Raji (cell line): ENCODE results near the gene LGR5.

Experiments used
- POLR2A ChIP-seq: IDR thresholded peaks from 2 replicates; pipeline ENCODE4 v1.6.1; 2011; ENCODE audit warnings: low read depth, low read length, control low read depth; ENCODE audit not compliant: insufficient read depth

LGR5 gene

DNA sequence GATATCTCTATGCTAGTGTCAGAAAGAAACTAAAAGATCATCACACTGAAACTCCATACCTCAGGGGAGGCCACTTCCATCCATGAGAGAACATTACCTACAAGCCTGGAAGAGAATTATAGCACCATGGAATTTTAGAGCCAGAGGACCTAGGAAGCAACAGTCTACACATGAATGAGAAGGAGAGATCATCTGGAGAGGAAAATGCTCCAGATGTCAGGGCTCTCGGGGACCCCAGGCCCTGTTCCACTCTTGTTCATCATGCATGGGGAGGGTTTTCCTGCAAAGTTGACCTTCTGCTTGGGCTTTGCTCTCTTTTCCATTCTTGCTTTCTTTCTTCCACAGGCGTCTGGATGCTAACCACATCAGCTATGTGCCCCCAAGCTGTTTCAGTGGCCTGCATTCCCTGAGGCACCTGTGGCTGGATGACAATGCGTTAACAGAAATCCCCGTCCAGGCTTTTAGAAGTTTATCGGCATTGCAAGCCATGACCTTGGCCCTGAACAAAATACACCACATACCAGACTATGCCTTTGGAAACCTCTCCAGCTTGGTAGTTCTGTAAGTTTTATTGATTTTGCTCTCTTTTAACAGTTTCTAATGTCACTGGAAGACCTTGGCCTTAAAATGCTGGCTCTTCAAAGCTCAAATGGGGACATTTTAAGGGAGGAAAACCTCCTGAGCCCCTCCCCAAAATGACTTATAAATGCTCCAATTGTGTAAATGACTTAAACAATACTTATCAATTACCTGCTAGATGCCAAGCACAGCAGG, 113.3 kb downstream of the LGR5 start:
- TF ChIP-seq POLR2A: no peak

DNA sequence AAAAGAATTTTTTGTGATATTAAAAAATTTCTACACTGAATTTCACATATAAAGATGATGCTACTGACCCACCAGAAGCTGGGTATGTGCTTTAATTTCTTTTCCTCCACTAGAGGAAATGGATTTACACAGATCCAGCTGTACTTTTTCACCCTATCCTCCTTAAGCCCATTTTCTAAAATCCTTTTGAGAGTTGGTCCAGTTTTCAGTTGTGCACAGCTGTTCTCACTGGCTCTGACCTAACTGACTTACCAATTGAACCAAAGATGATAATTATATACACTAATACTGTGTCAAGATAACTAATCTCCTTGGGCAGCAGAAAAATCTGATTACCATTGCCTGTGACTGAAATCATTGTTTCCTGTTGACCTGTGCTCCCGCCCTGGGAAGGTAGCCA, 115.6 kb downstream of the LGR5 start:
- no peak for TF ChIP-seq POLR2A

DNA sequence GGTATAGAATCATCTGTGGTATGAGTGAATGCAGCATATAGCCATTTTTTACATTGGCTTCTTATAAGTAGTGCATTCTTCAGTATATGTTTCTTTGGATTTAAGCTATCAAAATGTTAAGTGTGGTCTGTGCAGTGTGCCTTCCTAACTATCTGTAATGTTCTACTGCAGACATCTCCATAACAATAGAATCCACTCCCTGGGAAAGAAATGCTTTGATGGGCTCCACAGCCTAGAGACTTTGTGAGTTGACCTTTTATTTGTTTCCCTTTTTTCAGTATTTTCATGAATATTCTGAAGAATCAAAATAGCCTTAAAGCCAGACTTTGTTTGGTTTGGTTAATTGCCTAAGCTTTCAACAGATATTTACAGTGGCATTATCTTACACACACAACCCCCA, 116.8 kb downstream of the LGR5 start:
- TF ChIP-seq POLR2A: no peak

DNA sequence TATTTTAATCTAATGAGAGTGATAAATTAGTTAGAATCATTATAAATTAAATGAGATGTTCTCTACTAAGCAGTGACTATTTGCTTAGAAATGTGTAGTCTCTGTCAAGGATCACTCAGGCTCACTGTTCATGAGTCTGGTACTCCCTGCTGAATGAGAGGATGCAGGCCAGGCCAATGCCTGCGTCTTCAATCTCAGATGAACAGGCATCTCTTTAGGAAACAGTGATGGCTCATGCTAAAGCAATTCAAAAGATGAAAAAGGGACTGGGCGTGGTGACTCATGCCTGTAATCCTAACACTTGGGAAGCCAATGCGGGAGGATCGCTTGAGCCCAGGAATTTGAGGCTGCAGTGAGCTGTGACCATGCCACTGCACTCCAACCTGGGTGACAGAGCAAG, 117.3 kb downstream of the LGR5 start:
- TF ChIP-seq POLR2A: no peak

GRCh38 chr12:71558445-71558844, 118.8 kb downstream of the LGR5 start:
- no peak for TF ChIP-seq POLR2A

DNA sequence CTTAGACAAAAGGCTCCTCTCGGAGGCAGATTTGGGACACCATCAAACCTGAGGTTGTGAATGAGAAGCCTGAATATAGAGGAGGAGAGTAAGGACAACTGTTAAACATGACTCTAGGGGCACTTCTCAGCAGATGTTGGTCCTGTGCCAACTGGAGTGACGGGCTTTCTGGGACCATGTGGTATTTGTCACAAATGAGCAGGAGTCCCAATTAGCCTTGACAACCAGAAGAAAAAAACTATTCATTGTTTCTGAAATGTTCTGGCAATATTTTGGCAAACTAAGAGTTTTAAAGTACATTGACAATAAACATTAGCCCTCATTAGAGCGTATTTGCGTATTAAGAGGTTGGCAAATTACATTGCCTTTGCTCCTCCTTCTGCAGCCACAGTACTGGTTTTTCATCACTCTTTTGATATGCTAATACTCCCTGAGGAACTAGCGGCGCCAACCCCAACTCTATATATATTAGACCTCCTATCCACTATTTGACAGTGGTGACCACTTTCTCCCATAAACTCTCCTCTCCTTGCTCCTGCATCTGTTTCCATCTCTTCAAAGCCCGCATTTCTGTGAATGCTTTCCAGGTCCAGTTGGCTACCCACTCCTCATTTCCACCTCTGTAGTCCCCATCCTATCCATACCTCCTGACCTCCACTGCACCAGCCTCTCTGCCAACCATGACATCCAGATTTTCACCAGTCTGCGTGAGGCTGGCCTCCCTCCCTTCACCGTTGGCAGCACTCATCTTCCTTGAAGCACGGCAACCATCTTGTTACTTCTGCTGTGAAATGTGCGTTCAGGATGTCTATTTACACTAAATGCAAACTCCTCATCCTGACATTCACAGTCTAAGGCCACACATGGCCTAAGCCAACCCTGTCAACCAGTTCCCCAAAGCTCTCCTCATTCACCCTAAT, 123.3 kb downstream of the LGR5 start:
- no peak for TF ChIP-seq POLR2A

DNA sequence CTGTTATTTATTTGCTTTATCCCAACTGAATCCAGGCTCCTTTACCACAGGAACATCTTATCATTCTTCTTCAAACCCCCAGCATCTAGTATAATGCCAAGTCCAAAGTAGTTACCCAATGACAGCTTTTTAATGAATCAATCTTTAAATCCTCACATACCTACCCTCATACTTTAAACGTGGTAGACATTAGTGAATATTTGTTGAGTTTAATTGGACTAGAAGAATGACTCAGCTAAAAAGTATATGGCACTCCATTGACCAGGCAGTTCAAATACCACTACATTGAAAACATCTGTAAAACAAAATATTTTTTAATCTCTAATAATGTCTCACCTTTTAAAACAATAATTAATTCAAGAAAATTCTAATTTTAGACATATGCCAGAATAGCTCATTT, 125.9 kb downstream of the LGR5 start:
- TF ChIP-seq POLR2A: no peak

- TF ChIP-seq POLR2A: no peak
Measured at GRCh38 chr12:71566655-71567054, 127.1 kb downstream of the LGR5 start.

GRCh38 chr12:71567537-71567936, 127.9 kb downstream of the LGR5 start:
- TF ChIP-seq POLR2A: no peak

DNA sequence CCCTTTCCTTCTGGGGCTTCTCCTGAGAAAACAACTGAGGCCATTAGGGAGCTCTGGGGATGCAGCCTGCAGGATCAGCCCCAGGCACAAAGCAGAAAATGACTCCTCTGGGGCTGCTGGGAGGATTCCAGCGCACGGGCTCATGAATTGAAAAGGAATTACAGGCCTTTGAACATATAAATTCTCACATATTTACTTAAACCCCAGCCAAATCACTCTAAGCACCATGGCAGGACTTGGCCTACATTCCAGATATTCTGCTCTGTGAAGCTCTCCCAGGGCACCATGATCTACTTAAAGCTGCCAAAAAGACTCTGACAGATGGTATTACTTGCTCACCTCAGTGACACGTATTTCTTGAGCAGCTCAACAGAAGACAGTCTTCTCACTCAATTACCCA, 136.9 kb downstream of the LGR5 start:
- TF ChIP-seq POLR2A: no peak

DNA sequence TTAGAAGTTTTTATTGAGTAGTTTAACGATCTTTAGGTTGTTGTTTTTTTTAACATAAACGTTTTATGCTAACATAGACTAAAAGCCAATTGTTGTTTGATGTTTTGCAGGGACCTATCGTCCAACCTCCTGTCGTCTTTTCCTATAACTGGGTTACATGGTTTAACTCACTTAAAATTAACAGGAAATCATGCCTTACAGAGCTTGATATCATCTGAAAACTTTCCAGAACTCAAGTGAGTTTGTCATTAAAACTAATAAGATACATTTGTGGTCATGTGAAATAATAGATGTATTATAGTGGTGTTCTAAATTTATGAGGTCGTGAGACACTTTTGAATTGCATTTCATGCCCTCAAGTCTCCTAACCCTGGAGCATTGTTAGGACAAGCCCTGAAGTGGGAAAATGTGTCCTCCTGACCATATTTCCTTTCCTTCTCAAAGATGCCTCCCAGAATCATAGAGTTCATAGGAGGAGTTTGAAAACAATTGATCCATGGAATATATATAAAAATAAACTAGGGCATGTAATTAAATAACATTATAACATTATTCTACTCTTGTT, 139.2 kb downstream of the LGR5 start:
- TF ChIP-seq POLR2A: no peak

GRCh38 chr12:71581206-71581605, 141.6 kb downstream of the LGR5 start:
- no peak for TF ChIP-seq POLR2A

GRCh38 chr12:71582925-71583324, 143.3 kb downstream of the LGR5 start:
- no peak for TF ChIP-seq POLR2A

DNA sequence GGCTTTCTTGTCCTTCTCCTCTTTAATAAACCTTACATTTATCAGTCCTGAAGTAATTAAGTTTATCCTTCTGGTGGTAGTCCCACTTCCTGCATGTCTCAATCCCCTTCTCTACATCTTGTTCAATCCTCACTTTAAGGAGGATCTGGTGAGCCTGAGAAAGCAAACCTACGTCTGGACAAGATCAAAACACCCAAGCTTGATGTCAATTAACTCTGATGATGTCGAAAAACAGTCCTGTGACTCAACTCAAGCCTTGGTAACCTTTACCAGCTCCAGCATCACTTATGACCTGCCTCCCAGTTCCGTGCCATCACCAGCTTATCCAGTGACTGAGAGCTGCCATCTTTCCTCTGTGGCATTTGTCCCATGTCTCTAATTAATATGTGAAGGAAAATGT, 144.8 kb downstream of the LGR5 start:
- TF ChIP-seq POLR2A: no peak

DNA sequence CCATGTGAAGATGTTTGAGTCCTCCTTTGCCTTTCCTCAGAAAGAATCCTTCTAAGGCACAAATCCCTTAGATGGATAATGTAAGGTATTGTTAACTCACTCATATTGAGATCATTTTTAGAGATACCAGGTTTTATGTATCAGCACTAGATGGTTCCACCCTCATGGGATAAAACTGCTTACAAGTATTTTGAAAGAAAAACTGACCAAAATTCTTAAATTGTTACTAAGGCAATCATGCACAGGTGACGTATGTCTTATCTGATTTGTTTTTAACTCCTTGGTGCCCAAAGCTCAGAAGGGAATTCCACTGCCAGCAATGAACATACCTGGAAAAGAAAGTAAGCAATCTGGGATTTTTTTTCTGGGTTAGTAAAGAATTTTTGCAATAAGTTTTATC, 145.6 kb downstream of the LGR5 start:
- no peak for TF ChIP-seq POLR2A

GRCh38 chr12:71587012-71587411, 147.4 kb downstream of the LGR5 start:
- no peak for TF ChIP-seq POLR2A

DNA sequence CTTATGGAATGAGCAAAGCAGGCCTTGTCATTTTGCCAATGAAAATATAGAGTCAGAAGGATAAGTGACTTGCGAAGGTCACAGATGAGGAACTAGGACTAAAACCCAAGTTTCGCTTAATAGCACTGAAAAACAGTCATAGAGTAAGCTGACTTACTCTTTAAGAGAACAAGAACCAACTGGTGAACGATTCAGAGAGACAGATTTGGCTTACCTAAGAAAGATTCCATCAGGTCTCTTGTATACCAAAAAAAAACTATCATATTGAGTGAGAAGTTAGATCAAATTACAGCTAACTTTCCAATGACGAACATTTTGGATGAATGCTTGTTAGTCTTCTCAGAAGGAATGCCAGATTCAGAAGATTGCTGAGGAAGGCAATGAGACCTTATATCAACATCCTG, 149.9 kb downstream of the LGR5 start:
- TF ChIP-seq POLR2A: no peak

GRCh38 chr12:71591601-71592000, 152.0 kb downstream of the LGR5 start:
- TF ChIP-seq POLR2A: no peak
